WTC11 (cell line): ENCODE results near the gene SFI1. TPM values are rescaled to one million over a fixed set of nuclear protein-coding genes. Genes with fewer than 3 reads are reported as not detected.
"Not testable (repeated sequence)": the region's sequence is repeated elsewhere in the genome, so short reads cannot be mapped to it uniquely, and the experiment has no call there.

Experiments
- ATAC-seq: fragments of 200-7000 bp; cut with Tn5 transposase; 2 replicates; pipeline ENCODE4 v1.10.0; 2021; ENCODE audit warnings: mild to moderate bottlenecking, moderate library complexity
- CTCF ChIA-PET: fragments of 300-600 bp; sonication (Branson Sonifier 250); formaldehyde crosslinking; loops from one replicate; lab custom pipeline; 2021; ENCODE audit warnings: antibody characterized with exemption; lab: Charles Lee
- POLR2A ChIA-PET: fragments of 350-600 bp; sonication (Branson Sonifier 250); formaldehyde crosslinking; loops from one replicate; lab custom pipeline; 2021; ENCODE audit warnings: antibody characterized with exemption; lab: Charles Lee
- DNase-seq: peaks from one replicate; pipeline ENCODE4 v3.0.0; 2021; ENCODE audit warnings: low spot score
- H3K27ac Mint-ChIP-seq: 2 replicates; pipeline ENCODE4 v1.8.0; 2021; ENCODE audit warnings: mixed read lengths
- H3K27me3 Mint-ChIP-seq: 2 replicates; pipeline ENCODE4 v1.8.0; 2021; ENCODE audit warnings: low read depth, mild to moderate bottlenecking, moderate library complexity, mixed read lengths
- H3K36me3 Mint-ChIP-seq: 2 replicates; pipeline ENCODE4 v1.8.0; 2021; ENCODE audit warnings: mixed read lengths
- H3K4me1 Mint-ChIP-seq: 2 replicates; pipeline ENCODE4 v1.8.0; 2022; ENCODE audit warnings: mixed read lengths
- H3K4me3 Mint-ChIP-seq: 2 replicates; pipeline ENCODE4 v1.8.0; 2021; ENCODE audit warnings: mild to moderate bottlenecking, moderate library complexity, mixed read lengths
- H3K9me3 Mint-ChIP-seq: 2 replicates; pipeline ENCODE4 v1.8.0; 2021; ENCODE audit warnings: mixed read lengths
- ARID4B ChIP-seq: sonication (generic); formaldehyde crosslinking; IDR thresholded peaks from 2 replicates; pipeline ENCODE4 v1.8.0; 2023; ENCODE audit warnings: missing genetic modification reagents, mild to moderate bottlenecking, borderline replicate concordance
- ATF3 ChIP-seq: sonication (generic); formaldehyde crosslinking; conservative IDR thresholded peaks from 2 replicates; pipeline ENCODE4 v1.8.1; 2022; ENCODE audit warnings: mild to moderate bottlenecking, missing genetic modification reagents
- CREB1 ChIP-seq: sonication (generic); formaldehyde crosslinking; IDR thresholded peaks from 2 replicates; pipeline ENCODE4 v1.8.0; 2023; ENCODE audit warnings: mild to moderate bottlenecking, missing genetic modification reagents
- ERG ChIP-seq: fragments of 250-450 bp; sonication (Bioruptor Pico); IDR thresholded peaks from 2 replicates; pipeline ENCODE4 v1.8.0; 2021; ENCODE audit warnings: mild to moderate bottlenecking
- HMGA2 ChIP-seq: fragments of 250-450 bp; sonication (Bioruptor Pico); IDR thresholded peaks from 2 replicates; pipeline ENCODE4 v1.4.0; 2021; ENCODE audit warnings: mild to moderate bottlenecking, moderate library complexity
- JUN ChIP-seq: sonication (generic); formaldehyde crosslinking; IDR thresholded peaks from 2 replicates; pipeline ENCODE4 v1.8.0; 2023; ENCODE audit warnings: mild to moderate bottlenecking, missing genetic modification reagents
- KAT7 ChIP-seq: sonication (generic); formaldehyde crosslinking; IDR thresholded peaks from 2 replicates; pipeline ENCODE4 v1.8.1; 2023; ENCODE audit warnings: missing genetic modification reagents, mild to moderate bottlenecking, borderline replicate concordance
- MXD4 ChIP-seq: fragments of 250-450 bp; sonication (Bioruptor Pico); IDR thresholded peaks from 2 replicates; pipeline ENCODE4 v1.8.0; 2021; ENCODE audit warnings: mild to moderate bottlenecking, moderate library complexity, borderline replicate concordance
- MYBL2 ChIP-seq: sonication (generic); formaldehyde crosslinking; IDR thresholded peaks from 2 replicates; pipeline ENCODE4 v1.8.1; 2023; ENCODE audit warnings: mild to moderate bottlenecking, moderate library complexity, missing genetic modification reagents
- RORB ChIP-seq: fragments of 250-450 bp; sonication (Bioruptor Pico); IDR thresholded peaks from 2 replicates; pipeline ENCODE4 v1.9.0; 2021; ENCODE audit warnings: mild to moderate bottlenecking
- ZNF121 ChIP-seq: sonication (generic); formaldehyde crosslinking; IDR thresholded peaks from 2 replicates; pipeline ENCODE4 v1.8.0; 2023; ENCODE audit warnings: missing genetic modification reagents
- ZNF263 ChIP-seq: sonication (generic); formaldehyde crosslinking; IDR thresholded peaks from 2 replicates; pipeline ENCODE4 v1.8.1; 2022; ENCODE audit warnings: low read depth, mild to moderate bottlenecking, moderate library complexity, missing genetic modification reagents
- ZNF317 ChIP-seq: sonication (generic); formaldehyde crosslinking; IDR thresholded peaks from 2 replicates; pipeline ENCODE4 v1.8.1; 2023; ENCODE audit warnings: low read depth, mild to moderate bottlenecking, moderate library complexity, missing genetic modification reagents, borderline replicate concordance
- ZSCAN18 ChIP-seq: fragments of 250-450 bp; sonication (Bioruptor Pico); IDR thresholded peaks from 2 replicates; pipeline ENCODE4 v2.1.2; 2022; ENCODE audit warnings: mild to moderate bottlenecking, moderate library complexity
- total RNA-seq: library from RNA; stranded (reverse); gene quantifications from 3 replicates; pipeline ENCODE4 v1.2.3, GENCODE V29; 2021
- TF ChIP-seq, protein P1 (sequence below): sonication (generic); formaldehyde crosslinking; IDR thresholded peaks from 2 replicates; pipeline ENCODE4 v1.8.1; 2023; ENCODE audit warnings: mild to moderate bottlenecking, missing genetic modification reagents
- TF ChIP-seq, protein P2 (sequence below): fragments of 250-450 bp; sonication (Bioruptor Pico); IDR thresholded peaks from 2 replicates; pipeline ENCODE4 v1.9.0; 2021; ENCODE audit warnings: mild to moderate bottlenecking
- TF ChIP-seq, protein P3 (sequence below): sonication (generic); formaldehyde crosslinking; IDR thresholded peaks from 2 replicates; pipeline ENCODE4 v1.8.0; 2023; ENCODE audit warnings: mild to moderate bottlenecking, missing genetic modification reagents

SFI1 gene
- total RNA-seq, 1 experiment from 2014 or later = 43.6 TPM

DNA sequence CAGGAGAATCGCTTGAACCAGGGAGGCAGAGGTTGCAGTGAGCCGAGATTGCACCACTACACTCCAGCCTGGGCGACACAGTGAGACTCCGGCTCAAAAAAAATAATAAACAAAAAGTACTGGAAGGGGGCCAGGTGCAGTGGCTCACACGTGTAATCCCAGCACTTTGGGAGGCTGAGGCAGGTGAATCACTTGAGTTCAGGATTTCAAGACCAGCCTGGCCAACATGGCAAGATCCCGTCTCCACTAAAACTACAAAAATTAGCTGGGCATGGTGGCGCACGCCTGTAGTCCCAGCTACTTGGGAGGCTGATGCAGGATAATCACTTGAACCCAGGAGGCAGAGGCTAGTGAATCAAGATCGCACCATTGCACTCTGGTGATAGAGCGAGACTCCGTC lies 10.0 kb upstream of the SFI1 start:
- TF ChIP-seq ZNF121 (CRISPR knock-in tag) = peak; percentile 54; the same call in 1 of the 2 replicates
- H3K27ac Mint-ChIP-seq, POLR2A ChIA-PET, DNase-seq, H3K27me3 Mint-ChIP-seq, ATAC-seq, H3K4me3 Mint-ChIP-seq, H3K9me3 Mint-ChIP-seq: not testable (repeated sequence)
- Mint-ChIP-seq H3K36me3 (peaks cover 34% of the 10 kb centered on the region), H3K4me1 (peaks cover 19% of the 10 kb centered on the region)
- CTCF ChIA-PET = interaction anchor here (1.2 kb wide), 1 partner anchor 34 kb away, joined by 3 read pairs; no protein-coding TSS in a partner anchor

DNA sequence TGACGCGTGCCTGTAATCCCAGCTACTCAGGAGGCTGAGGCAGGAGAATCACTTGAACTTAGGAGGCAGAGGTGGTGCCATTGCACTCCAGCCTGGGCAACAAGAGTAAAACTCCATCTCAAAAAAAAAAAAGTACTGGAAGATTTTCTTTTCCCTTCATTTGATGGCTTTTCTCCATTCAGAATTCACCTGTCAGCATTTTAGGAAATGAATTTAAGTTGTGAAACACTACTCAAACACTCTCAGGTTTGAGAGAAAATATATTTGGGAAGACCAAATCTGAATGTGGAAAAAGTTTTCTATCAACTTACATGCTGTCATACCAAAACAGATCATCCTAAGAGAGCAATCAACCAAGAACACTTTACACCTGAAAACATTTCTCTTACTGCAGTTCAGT lies 9.4 kb upstream of the SFI1 start:
- no peak overlapping the region for H3K4me3 Mint-ChIP-seq
- peaks cover 24% of the 10 kb centered on the region for H3K4me1 Mint-ChIP-seq
- H3K9me3 Mint-ChIP-seq = no peaks in the 10 kb centered on the region
- DNase-seq (no peak), ATAC-seq (no peak)
- H3K27me3 Mint-ChIP-seq = no peaks in the 10 kb centered on the region
- peaks cover 28% of the 10 kb centered on the region for H3K36me3 Mint-ChIP-seq
- CTCF ChIA-PET = no interaction called here
- POLR2A ChIA-PET = no interaction called here
- H3K27ac Mint-ChIP-seq = no peak overlapping the region
- TF ChIP-seq ZSCAN18 (no peak), ARID4B (CRISPR knock-in tag) (no peak), ERG (no peak), RORB (CRISPR knock-in tag) (no peak), JUN (CRISPR knock-in tag) (no peak), CREB1 (CRISPR knock-in tag) (no peak), ATF3 (no peak), MYBL2 (no peak), KAT7 (CRISPR knock-in tag) (no peak), ZNF317 (CRISPR knock-in tag) (no peak), MXD4 (CRISPR knock-in tag) (no peak), ZNF263 (CRISPR knock-in tag) (no peak), HMGA2 (CRISPR knock-in tag) (no peak)
- TF ChIP-seq, protein P1, sequence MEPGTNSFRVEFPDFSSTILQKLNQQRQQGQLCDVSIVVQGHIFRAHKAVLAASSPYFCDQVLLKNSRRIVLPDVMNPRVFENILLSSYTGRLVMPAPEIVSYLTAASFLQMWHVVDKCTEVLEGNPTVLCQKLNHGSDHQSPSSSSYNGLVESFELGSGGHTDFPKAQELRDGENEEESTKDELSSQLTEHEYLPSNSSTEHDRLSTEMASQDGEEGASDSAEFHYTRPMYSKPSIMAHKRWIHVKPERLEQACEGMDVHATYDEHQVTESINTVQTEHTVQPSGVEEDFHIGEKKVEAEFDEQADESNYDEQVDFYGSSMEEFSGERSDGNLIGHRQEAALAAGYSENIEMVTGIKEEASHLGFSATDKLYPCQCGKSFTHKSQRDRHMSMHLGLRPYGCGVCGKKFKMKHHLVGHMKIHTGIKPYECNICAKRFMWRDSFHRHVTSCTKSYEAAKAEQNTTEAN (CRISPR knock-in tag) = no peak
- TF ChIP-seq, protein P2, sequence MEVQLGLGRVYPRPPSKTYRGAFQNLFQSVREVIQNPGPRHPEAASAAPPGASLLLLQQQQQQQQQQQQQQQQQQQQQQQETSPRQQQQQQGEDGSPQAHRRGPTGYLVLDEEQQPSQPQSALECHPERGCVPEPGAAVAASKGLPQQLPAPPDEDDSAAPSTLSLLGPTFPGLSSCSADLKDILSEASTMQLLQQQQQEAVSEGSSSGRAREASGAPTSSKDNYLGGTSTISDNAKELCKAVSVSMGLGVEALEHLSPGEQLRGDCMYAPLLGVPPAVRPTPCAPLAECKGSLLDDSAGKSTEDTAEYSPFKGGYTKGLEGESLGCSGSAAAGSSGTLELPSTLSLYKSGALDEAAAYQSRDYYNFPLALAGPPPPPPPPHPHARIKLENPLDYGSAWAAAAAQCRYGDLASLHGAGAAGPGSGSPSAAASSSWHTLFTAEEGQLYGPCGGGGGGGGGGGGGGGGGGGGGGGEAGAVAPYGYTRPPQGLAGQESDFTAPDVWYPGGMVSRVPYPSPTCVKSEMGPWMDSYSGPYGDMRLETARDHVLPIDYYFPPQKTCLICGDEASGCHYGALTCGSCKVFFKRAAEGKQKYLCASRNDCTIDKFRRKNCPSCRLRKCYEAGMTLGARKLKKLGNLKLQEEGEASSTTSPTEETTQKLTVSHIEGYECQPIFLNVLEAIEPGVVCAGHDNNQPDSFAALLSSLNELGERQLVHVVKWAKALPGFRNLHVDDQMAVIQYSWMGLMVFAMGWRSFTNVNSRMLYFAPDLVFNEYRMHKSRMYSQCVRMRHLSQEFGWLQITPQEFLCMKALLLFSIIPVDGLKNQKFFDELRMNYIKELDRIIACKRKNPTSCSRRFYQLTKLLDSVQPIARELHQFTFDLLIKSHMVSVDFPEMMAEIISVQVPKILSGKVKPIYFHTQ (CRISPR knock-in tag) = no peak
- TF ChIP-seq, protein P3, sequence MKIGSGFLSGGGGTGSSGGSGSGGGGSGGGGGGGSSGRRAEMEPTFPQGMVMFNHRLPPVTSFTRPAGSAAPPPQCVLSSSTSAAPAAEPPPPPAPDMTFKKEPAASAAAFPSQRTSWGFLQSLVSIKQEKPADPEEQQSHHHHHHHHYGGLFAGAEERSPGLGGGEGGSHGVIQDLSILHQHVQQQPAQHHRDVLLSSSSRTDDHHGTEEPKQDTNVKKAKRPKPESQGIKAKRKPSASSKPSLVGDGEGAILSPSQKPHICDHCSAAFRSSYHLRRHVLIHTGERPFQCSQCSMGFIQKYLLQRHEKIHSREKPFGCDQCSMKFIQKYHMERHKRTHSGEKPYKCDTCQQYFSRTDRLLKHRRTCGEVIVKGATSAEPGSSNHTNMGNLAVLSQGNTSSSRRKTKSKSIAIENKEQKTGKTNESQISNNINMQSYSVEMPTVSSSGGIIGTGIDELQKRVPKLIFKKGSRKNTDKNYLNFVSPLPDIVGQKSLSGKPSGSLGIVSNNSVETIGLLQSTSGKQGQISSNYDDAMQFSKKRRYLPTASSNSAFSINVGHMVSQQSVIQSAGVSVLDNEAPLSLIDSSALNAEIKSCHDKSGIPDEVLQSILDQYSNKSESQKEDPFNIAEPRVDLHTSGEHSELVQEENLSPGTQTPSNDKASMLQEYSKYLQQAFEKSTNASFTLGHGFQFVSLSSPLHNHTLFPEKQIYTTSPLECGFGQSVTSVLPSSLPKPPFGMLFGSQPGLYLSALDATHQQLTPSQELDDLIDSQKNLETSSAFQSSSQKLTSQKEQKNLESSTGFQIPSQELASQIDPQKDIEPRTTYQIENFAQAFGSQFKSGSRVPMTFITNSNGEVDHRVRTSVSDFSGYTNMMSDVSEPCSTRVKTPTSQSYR = no peak
